ENCODE data around the gene DAB2IP.

- TF ChIP-seq EZH2phosphoT487 (IDR thresholded peaks at IDR 0.05; ENCODE audit: borderline replicate concordance) (no peak), CTCF (conservative IDR thresholded peaks at IDR 0.05; ENCODE audit: low read length) (no peak)
Measured at GRCh38 chr9:121688681-121689080, 37.2 kb downstream of the DAB2IP start.
